HG02943 (cell line): ENCODE measurements around the gene CAMKMT.
A peak's percentile ranks its signal among the peaks of the same experiment; 100 is the strongest.

Experiments used
- ATAC-seq: cut with Tn5 transposase; IDR thresholded peaks from one replicate; pipeline ENCODE4 v1.9.1; 2021; ENCODE audit warnings: mild to moderate bottlenecking, low read depth, moderate library complexity; ENCODE audit not compliant: unreplicated experiment

CAMKMT gene

DNA sequence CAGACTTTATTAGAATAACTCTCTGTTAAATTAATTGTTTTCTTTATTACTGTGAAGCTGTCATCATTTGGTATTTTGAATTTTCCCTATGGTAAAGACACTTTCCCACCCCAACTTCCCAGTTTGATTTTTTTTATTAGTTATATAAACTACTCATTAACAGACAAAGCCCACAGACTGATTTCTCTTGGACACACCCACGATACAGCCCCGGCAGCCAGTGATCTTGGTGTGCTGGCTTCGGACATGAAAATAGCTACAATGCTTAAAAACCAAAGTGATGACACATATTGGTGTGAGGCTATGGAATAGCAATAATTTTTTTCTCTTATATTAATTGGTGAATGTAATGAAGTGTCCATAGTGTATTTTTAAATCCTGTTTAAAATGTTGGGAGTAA lies 354.4 kb downstream of the CAMKMT start:
- no peak for ATAC-seq

DNA sequence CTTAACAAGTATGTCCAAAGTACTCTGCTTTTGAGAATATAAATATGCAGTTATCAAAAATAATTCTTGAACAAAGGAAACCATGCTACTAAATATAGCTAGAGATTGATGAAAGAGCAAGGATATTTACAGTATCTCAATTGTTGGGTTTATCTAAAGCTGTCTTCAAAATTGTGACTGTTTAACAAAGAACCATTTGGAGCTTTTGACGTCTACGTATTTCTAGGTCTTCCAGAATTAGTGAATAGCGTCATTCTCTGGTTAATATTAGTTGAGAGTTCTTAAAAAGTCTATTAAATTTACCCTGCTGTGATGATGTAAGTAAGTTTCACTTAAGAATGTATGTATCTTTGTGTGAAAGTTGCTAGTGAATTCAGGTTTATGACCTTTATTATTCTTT lies 356.7 kb downstream of the CAMKMT start:
- ATAC-seq, result no peak

DNA sequence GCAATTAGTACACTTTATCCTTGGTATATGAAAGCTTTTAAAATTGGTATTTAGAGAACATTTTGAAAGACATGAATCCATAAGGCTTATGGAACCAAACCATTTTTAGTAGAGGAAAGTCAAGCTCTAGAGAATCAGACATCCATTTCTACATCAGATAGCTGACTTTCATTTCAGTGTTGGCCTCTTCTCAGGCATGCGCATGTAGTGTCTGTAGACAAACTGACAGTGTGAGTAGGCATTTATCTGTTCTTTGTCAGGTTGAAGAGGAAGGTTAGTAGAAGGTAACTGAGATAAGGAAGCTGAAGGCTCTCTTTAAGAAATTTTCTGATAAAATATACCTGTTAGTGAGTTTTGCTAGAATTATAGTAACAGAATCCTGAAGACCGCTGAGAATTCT lies 357.8 kb downstream of the CAMKMT start:
- no peak for ATAC-seq

DNA sequence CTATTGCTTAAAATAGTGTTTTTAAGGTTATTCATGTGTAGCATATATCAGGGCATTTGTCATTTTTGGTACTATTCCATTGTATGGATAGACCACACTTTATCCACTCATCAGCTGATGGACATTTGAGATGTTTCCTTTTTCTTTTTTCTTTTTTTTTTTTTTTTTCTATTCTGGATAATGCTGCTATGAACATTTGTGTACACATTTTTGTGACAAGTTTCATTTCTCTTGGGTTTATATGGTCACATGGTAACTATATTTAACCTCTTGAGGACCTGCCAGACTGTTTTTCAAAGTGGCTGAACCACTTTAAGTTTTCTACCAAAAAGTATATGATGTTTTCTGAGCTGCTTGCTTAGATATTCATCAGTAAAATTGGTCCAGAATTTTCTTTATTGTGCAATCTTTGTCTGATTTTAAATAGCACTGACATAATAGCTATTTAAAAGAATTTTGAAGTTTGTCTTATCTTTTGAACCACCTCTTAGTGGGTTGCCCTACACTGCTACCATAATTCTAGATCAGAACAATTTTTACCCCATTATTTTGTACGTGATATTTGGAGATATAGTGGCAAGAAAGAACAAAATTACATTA lies 360.4 kb downstream of the CAMKMT start:
- ATAC-seq, result no peak

DNA sequence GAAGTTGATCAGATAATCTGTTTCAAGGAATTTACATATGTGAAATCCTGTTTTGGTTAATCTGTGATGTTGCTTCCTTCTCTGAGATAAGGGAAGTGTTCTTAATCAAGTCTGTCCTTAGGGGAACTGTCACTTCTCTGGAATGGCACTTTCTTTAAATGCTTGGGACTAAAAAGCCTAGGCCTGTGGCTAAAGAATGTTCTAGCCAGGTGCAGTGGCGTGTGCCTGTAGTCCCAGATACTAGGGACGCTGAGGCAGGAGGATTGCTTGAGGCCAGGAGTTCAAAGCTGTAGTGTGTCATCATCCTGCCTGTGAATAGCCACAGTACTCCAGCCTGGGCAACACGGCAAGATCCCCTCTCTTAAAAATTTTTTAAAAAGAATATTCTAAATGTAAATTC lies 362.2 kb downstream of the CAMKMT start:
- no peak for ATAC-seq

DNA sequence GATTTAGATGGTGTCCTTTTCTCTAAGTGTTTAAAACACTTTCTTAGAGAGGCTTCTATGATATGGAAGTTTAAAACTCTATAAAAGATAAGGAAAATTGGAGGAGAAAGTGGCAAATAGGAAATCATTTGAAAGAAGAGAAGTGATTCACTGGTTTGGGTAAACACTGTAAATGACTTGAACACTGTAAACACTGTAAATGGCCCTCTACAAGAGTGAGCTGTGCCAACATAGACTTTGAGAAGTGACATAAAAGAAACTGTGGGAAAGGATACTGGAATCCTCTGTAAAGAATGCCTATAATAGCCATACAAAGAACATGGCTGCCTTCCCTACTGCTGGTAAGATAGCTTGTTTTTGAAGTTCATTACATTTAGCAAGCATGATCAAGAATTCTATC lies 368.8 kb downstream of the CAMKMT start:
- ATAC-seq, result no peak

DNA sequence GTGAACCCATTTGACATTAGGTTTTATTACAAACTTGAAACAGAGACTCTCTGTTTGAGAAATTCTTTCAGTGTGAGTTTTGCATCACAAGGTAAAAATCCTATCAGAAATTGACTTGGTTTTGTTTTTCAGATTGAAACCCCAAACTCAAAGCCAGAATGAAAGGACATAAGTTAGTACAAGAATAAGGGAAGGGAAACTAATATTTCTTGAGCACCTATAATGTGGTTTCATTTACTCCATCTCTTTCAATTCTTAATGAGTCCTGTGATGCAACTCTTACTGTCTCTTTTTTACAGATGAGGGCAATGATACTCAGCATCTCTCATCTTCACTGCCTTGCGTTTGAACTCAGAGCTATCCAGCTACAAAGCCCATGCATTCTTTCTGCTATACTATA lies 369.8 kb downstream of the CAMKMT start:
- no peak for ATAC-seq

DNA sequence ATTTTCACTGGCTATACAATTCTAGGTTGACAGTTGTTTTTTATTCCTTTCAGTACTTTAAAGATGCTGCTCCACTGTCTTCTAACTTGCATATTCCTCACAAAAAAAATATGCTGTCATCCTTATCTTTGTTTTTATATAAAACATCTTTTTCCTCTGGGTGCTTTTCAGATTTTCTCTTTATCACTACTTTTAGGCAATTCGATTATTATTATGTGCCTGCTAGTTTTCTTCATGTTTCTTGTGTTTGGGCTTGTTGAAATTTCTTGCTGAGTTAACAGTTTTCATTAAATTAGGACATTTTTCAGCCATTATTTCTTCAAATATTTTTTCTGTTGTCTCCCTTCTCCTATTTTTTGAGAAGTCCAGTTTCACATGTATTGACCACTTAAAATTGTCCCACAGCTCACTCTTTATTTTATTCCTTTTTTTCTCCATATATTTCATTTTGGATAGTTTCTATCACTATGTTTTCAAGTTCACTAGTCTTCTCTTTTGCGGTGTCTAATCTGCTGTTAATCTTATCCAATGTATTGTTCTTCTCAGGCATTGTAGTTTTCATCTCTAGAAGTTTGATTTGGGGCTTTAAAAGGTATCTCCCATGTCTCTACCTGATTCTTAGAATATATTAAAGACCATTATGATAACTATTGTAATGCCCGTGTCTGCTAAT lies 374.7 kb downstream of the CAMKMT start:
- no peak for ATAC-seq

DNA sequence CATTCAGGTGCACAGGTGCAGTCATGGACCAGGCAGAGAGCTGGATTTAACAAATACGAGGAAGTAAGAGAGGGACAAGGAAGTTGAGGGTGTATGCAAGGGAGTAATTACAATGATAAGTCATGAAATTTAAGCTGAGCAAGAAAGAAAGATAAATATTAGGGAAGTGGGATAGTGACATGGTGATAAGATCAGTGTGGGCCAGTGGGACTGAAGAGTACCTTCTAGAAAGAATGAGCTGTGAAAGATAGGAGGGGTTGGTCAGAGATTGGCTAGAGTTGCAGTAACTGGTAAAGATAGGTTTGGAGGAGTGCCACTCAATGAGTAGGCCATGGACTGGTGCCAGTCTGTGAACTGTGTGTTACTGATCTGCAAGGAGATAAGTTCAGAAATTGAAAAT lies 378.9 kb downstream of the CAMKMT start:
- ATAC-seq, result no peak

DNA sequence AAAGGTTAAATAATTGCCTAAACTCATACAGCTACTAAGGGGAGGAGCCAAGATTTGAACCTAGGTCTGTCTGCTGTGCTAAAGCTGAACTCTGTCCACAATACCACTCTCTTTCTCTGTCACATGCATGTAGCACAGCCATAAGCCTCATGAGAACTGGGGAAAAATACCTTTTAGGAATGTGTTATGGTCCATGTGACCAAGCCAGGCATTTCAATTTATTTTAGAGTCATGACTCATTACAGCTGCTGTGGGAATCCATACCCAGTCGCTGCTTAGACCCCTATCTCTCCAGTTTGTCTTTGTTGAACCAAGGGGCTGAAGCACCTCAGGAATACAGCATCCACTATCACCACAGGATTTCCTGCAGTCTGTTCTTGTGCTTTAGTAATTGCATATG lies 379.8 kb downstream of the CAMKMT start:
- ATAC-seq, result no peak

DNA sequence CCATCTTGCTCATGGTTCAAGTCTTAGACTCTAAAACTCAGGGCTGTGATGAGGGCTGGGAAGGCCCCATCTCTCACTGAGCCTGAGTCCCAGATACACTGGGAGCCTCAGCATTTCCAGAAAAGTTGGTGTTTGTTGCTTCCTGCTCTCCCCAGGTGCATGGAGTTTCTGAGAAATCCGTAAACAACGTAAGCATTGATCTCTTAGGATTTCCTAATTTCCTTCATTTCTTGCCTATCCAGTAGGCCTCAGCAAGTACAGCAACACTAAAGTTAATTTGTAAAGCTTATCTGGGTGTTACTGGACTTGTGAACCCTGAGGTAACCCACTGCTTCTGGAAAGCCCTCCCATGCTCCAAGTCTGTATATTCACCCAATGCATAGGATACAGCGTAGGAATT lies 380.3 kb downstream of the CAMKMT start:
- ATAC-seq, result no peak

DNA sequence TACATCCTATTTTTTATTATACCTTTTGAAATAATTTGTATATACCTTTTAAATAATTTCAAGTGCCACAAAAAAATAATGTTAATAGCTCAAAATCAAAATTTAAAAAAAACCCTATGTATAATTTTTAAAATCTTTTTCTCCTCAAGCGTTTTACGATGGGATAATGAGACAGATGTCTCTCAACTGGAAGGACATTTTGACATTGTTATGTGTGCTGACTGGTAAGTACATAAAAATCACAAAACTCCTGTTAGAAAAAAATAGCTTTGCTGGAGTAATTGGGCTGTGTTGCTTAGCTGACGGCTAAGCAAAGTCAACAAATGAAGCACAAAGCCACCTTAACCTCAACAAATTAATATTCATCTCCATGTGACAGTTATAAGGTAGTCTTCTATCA lies 381.7 kb downstream of the CAMKMT start:
- no peak for ATAC-seq

DNA sequence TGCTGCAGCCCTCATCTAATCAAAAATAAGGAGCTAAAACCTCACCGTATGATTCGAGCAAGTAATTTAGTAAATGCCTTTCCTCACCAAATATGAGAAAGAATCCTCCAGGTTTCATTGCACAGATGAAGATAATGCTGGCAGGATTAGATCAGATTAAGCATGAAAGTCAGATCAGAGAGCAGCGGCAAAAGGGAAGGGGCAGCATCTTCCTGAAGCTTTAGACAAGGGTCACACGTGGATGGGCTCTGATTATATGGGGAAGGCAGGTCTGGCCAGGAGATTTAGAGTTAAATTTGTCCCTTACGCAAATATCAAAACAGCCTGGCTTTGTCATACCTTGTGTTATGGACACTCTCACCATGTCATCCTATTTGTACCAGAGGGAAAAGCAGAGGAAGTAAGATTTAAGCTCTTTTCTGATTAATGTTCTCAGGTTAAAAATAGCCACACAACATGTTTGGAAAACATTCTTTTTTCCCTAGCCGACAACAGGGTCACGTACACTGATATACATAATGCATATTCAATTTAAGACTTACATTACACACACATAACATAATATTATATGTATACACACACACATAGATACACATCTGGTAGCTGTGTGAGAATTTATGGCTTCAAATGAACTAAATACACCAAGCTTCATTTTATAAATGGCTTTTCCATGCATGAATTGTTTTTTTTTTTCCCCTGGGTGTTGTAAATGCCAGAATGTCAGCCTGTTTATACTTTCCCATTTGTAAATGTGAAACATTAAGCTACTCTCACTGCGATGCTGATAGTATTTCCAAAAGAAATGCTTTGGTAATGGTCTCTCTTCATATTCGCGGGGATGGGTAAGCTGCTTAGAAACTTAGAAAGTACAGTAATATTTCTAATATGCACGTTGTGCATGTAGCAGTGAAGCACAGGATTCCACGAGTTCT lies 383.5 kb downstream of the CAMKMT start:
- ATAC-seq, result no peak

DNA sequence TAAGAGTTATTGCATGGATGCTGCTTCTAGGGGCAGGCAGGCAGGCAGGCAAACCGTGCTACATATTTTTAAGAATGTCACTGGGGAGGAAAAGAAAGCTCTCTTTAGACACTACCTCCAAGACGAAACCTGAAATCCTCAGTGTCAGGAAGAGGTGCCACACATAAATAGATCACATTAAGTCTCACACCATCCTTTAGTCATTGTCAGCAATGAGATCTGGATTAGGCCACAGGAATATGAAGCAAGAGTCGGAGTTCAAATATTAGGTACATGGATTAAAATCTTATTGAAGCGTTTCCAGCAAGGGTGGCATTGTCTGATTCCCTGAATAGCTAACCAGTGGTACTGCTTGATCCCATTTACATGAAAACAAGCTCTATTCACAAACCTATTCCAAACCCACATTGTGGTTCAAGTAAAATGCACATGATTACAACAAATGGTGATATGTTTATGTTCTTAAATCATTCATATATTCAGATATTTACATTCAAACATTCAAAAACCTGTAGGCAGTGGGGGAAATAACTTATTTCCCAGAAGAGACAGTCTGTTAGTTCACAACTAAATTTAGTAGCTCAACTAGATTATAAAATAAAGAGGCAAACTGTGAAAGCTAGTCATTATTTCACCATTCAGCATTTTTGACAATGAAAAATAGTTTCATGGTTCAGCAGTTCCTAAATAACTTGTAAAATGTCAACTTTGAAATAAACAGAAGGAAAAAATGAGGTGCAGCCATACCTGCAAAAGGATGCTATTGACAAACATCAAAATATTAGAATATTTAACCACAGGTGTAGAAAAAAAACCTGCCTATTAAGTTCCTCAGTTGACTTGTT lies 384.4 kb downstream of the CAMKMT start:
- ATAC-seq, result no peak

DNA sequence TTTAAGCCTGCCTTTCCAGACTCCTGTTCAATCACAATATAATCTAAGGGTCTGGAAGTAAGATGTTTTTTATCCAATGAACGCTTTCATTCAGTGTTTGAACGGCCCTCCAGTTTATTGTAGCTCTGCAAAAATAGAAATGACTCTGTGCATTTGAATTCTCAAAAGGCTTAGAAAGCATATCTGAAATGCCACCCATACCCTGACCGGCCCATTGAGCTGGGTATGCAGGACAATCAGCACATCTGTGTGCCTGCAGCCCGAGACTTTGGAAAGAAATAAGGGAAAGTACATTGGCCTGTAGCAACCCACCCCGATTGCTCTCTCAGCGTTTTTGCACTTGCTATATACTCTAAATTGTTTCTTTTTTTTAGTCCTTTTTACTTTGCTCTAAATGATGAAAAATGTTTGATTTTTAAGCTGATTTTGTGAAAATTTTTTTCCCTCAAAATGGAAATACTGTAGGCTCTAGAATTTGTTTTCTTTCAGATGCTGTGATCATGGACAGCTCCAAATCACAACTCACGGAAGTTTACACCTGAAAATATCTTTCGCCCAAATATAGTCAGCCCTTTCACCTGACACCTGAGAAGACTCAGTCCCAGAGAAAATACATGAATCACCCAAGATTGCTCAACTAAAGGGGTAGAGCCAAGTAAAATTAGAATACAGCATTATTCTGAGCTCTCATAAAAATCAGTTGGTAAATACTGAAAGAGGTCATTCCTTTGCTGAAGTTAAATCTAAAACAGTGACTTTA lies 385.3 kb downstream of the CAMKMT start:
- ATAC-seq, result no peak

DNA sequence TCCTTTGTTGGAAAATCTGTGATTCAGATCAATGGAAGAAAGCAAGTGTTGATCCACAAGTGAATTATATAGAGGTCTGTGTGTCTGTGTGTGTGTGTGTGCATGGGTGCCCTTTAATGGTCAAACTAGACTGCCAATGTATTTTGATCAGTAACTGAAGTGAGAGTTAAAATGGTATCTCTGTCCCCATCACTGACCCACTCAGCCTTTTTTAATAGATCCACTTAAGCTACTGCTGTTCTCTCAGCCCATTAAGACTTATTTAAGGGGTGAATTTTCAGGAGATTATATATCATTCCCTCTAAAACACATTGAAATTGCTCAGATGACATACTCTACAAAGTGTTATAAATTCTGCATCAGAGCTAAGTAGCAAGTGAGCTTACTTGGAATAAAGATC lies 386.0 kb downstream of the CAMKMT start:
- ATAC-seq, result no peak

DNA sequence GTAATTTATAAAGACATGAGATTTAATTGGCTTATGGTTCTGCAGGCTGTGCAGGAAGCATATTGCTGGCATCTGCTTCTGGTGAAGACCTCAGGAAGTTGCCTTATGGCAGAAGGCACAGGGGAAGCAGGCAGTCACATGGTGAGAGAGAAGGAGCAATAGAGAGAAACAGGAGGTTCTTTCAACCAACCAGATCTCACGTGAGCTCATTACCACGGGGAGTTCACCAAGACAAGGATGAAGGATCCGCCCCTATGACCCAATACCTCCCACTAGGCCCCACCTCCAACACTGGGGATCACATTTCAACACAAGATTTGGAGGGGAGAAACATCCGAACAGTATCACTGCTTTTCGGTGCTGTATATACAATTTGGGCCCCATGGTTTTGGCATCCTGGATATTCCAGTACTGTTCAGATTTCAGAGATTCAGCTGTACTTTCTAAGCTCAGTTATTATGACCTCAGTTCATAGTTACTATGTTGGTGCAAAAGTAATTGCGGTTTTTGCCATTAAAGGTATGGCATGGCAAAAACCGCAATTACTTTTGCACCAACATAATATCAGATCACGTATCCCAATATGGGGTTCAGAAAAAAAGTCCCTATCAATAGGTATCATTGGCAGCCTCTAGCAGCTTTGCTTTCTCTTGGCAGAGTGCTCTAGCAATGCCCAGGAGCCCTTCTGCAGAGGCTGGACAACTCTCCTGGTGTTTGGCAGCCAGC lies 390.2 kb downstream of the CAMKMT start:
- ATAC-seq, result no peak

DNA sequence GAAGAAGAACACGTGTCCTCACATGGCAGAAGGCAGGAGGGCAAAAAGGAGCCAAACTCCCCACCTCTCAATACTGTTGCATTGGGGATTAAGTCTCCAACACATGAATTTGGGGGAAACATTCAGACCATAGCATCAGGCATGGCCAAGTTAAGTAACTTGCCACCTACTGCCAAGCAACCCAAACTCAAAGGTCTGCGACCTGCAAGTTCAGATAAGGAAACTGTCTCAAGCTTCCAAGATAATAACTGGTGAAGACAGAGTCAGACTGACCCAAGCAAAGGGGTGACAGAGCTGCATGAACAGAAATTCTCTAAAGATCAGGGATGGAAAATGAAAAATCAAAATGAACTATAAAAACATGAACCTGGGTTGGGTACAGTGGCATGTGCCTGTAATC lies 391.0 kb downstream of the CAMKMT start:
- no peak for ATAC-seq

DNA sequence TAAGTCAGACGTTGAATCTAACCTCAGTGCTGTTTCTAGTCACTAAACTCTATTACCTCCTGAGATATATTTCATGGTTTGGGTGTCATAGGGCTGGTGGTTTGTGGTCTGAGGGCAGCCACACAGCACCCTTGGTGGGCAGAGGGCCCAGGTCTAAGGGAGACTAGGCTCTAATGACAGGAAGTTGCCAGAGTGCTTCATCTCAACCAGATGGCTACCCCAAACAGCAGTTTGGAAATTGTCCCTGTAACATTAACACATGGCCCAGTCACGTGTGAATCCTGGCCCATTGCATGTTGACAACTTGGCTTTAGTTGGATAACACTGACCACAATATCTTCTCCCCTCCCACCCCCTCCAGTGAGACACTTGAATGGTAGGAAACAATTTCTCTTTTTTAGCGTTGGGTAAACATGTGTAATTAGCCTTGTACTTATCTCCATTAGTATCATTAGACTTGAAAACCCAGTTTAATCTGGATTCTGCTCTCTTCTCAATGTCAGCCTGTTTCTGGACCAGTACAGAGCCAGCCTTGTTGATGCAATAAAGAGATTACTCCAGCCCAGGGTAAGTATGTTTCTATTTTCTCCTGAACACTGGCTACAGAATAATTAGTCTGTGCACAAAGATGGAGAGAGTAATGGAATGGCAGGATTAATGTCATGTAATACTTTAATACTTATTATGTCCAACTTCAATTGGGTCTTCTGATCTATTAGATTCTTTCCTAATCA lies 392.0 kb downstream of the CAMKMT start:
- ATAC-seq, result peak; percentile 91
